SK-N-SH (cell line): ENCODE results near the gene CCDC116. TPM values are rescaled to one million over a fixed set of nuclear protein-coding genes. Genes with fewer than 3 reads are reported as not detected.
A peak's percentile ranks its signal among the peaks of the same experiment; 100 is the strongest.

Experiments
- CTCF ChIA-PET: fragments of 300-600, 350-600 bp; formaldehyde crosslinking; extraction: SDS; loops from one replicate; lab custom pipeline; 2021; lab: Yijun Ruan, JAX
- POLR2A ChIA-PET: fragments of 350-600 bp; sonication (Branson Sonifier 250); formaldehyde crosslinking; extraction: SDS; loops from one replicate; lab custom pipeline; 2020; ENCODE audit warnings: antibody characterized with exemption, inconsistent platforms; lab: Yijun Ruan, JAX
- DNase-seq: peaks from one replicate; pipeline ENCODE4 v3.0.0; 2012
- H2AFZ ChIP-seq: fragments of 200-600 bp; sonication (generic); 2 replicates; pipeline ENCODE4 v1.8.1; 2016; ENCODE audit warnings: antibody characterized with exemption, mild to moderate bottlenecking, low read depth
- H3F3A ChIP-seq: fragments of 200-600 bp; sonication (generic); replicated peaks from 2 replicates; pipeline ENCODE3; 2016; ENCODE audit warnings: antibody characterized with exemption, mild to moderate bottlenecking; ENCODE audit not compliant: insufficient read depth
- H3K27ac ChIP-seq, 2 experiments: fragments of 200-500 bp in 1 of 2; fragments of 200-600 bp in 1 of 2; sonication (Bioruptor generic) in 1 of 2; sonication (generic), shearing (Covaris generic) in 1 of 2; 2 replicates each; pipeline versions ENCODE4 v1.5.1 to v1.6.1; 2014 to 2016; ENCODE audit warnings: low read depth in 2 of 2, inconsistent platforms in 1 of 2, low read length in 1 of 2, mild to moderate bottlenecking in 1 of 2, mixed read lengths in 1 of 2
- H3K27me3 ChIP-seq: fragments of 200-600 bp; sonication (generic), shearing (Covaris generic); 2 replicates; pipeline ENCODE4 v1.6.1; 2016; ENCODE audit warnings: mixed run types; ENCODE audit not compliant: insufficient read depth
- H3K36me3 ChIP-seq, 2 experiments: fragments of 200-500 bp in 1 of 2; fragments of 200-600 bp in 1 of 2; sonication (Bioruptor generic) in 1 of 2; sonication (generic) in 1 of 2; replicated peaks in 1 of 2; 2 replicates each; pipeline versions ENCODE3 to v1.5.1; 2014 to 2016; ENCODE audit warnings: low read length in 1 of 2, mild to moderate bottlenecking in 1 of 2; ENCODE audit not compliant: insufficient read depth in 2 of 2, control insufficient read depth in 1 of 2
- H3K4me1 ChIP-seq, 2 experiments: fragments of 200-500 bp in 1 of 2; fragments of 200-600 bp in 1 of 2; sonication (Bioruptor generic) in 1 of 2; sonication (generic), shearing (Covaris generic) in 1 of 2; 2 replicates each; pipeline versions ENCODE4 v1.5.1 to v1.6.1; 2014 to 2016; ENCODE audit warnings: low read depth in 1 of 2, low read length in 1 of 2, mixed run types in 1 of 2; ENCODE audit not compliant: insufficient read depth in 2 of 2, control insufficient read depth in 1 of 2
- H3K4me2 ChIP-seq: fragments of 200-600 bp; sonication (generic), shearing (Covaris generic); 2 replicates; pipeline ENCODE4 v1.6.1; 2017; ENCODE audit warnings: mixed run types
- H3K4me3 ChIP-seq, 2 experiments: fragments of 200-500 bp in 1 of 2; fragments of 200-600 bp in 1 of 2; sonication (Bioruptor generic) in 1 of 2; sonication (generic), shearing (Covaris generic) in 1 of 2; 2 replicates each; pipeline versions ENCODE4 v1.5.1 to v1.8.1; 2014 to 2016; ENCODE audit warnings: low read depth in 2 of 2, inconsistent platforms in 1 of 2, low read length in 1 of 2, mild to moderate bottlenecking in 1 of 2, mixed read lengths in 1 of 2, moderate library complexity in 1 of 2
- H3K79me2 ChIP-seq: fragments of 200-600 bp; sonication (generic); 2 replicates; pipeline ENCODE4 v1.8.1; 2017; ENCODE audit warnings: mild to moderate bottlenecking; ENCODE audit not compliant: insufficient read depth
- H3K9ac ChIP-seq: fragments of 200-600 bp; sonication (generic); 2 replicates; pipeline ENCODE4 v1.6.1; 2017; ENCODE audit warnings: mixed run types
- H3K9me2 ChIP-seq: fragments of 200-600 bp; sonication (generic); 2 replicates; pipeline ENCODE4 v1.6.1; 2017; ENCODE audit warnings: mixed run types
- H3K9me3 ChIP-seq: fragments of 200-600 bp; sonication (generic); 2 replicates; pipeline ENCODE4 v1.6.1; 2017; ENCODE audit warnings: mixed run types, mild to moderate bottlenecking, moderate library complexity
- H4K20me1 ChIP-seq: fragments of 200-600 bp; sonication (generic); 2 replicates; pipeline ENCODE4 v1.6.1; 2017; ENCODE audit warnings: mild to moderate bottlenecking, mixed run types; ENCODE audit not compliant: insufficient read depth
- CTCF ChIP-seq: fragments of 200-600 bp; sonication (generic); IDR thresholded peaks from 2 replicates; pipeline ENCODE4 v1.6.1; 2017; ENCODE audit warnings: antibody characterized with exemption, mild to moderate bottlenecking, moderate library complexity
- GABPA ChIP-seq: IDR thresholded peaks from 2 replicates; pipeline ENCODE4 v1.4.0; 2012; ENCODE audit warnings: low read depth, mild to moderate bottlenecking
- JUND ChIP-seq: IDR thresholded peaks from 2 replicates; pipeline ENCODE4 v1.4.0; 2012
- NFIC ChIP-seq: IDR thresholded peaks from 2 replicates; pipeline ENCODE4 v1.4.0; 2012; ENCODE audit warnings: borderline replicate concordance
- NRF1 ChIP-seq: IDR thresholded peaks from 2 replicates; pipeline ENCODE4 v1.6.1; 2012; ENCODE audit warnings: low read depth, mild to moderate bottlenecking, low read length
- POLR2AphosphoS5 ChIP-seq: IDR thresholded peaks from 2 replicates; pipeline ENCODE4 v1.6.1; 2012; ENCODE audit warnings: low read depth, low read length
- REST ChIP-seq: IDR thresholded peaks from 2 replicates; pipeline ENCODE4 v1.6.1; 2012; ENCODE audit warnings: mild to moderate bottlenecking, low read depth, low read length, moderate library complexity
- RXRA ChIP-seq: IDR thresholded peaks from 2 replicates; pipeline ENCODE4 v1.4.0; 2012; ENCODE audit warnings: low read depth, mild to moderate bottlenecking, borderline replicate concordance
- WGBS: methylation state at CpG from one replicate; pipeline ENCODE4 v1.1.6; 2017; ENCODE audit warnings: low lambda C conversion rate; 5-methylcytosine and 5-hydroxymethylcytosine counted together
- polyA plus RNA-seq, 3 experiments: library from polyadenylated mRNA; depleted of rRNA; stranded (reverse); fragments of >200 nt; gene quantifications; 2 replicates each; pipeline ENCODE4 v1.2.3, GENCODE V29; 2012
- TF ChIP-seq, protein P1 (sequence below): IDR thresholded peaks from 2 replicates; pipeline ENCODE4 v1.4.0; 2012; ENCODE audit warnings: low read depth

The CCDC116 gene
- polyA plus RNA-seq, 1 of the 3 experiments (the other 2 are of a cell fraction), result 0.28 TPM

DNA sequence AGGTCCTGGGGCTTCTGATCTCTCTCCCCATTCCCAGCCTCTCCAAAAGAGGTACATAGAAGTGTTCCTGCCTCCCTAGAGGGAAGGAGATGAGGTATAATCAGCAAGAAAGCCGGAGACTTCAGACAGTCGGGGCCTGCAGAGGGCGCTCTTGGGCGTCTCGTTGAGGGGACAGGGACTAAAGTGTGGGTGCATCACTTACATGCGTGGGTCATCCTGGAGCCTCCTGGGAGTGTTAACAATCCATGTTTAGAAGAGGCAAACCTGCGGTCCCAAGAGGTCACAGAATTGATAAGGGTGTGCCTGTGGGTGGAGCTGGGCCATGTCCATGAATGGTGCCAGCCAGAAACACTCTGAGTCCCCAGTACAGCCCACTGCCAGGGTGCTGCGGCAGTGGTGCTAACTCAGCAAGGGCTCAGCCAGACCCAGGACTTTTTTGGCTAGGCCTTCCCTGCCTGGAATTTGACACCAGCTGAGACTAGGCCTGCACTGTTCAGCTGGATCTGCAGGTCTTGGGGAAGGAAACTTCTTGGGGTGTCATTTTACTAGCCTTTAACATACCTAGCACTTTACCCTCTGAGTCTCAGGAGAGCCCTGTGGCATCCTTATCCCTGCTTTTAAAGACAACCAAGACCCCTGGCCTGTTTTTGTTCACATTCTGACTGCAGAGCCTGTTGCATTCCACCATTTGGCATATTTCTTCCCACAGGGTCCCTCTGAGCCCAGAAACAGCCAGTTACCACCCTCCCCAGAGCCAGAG lies 8.3 kb upstream of the CCDC116 start:
- Histone ChIP-seq H3K9ac (no peak overlapping the region), H3K27me3 (no peaks in the 10 kb centered on the region), H2AFZ (no peak overlapping the region), H3K9me3 (no peaks in the 10 kb centered on the region), H3K4me3 (no peak overlapping the region), H3K79me2 (peaks cover 81% of the 10 kb centered on the region), H3K36me3 (peaks cover 11 to 36% of the 10 kb centered on the region in 2 experiments), H3K4me2 (no peak overlapping the region), H4K20me1 (peaks cover 88% of the 10 kb centered on the region), H3K9me2 (no peaks in the 10 kb centered on the region), H3F3A (peaks cover 23% of the 10 kb centered on the region), H3K27ac (no peak overlapping the region; a peak in 1 of 4 replicates), H3K4me1 (peaks cover 6 to 19% of the 10 kb centered on the region in 2 experiments; a peak in 1 of 4 replicates)
- DNase-seq, result peak; percentile 57
- WGBS, result 80% methylated on average over 8 of the region's 8 CpGs
- no peak for TF ChIP-seq GABPA
- peak; percentile 73 for TF ChIP-seq CTCF
- POLR2A ChIA-PET, result no interaction called here
- CTCF ChIA-PET, result interaction anchor here (0.6 to 11.2 kb wide), 10 partner anchors 11 to 586 kb away, joined by 3 to 145 read pairs (median 3); partner anchors contain the start of gene SDF2L1

DNA sequence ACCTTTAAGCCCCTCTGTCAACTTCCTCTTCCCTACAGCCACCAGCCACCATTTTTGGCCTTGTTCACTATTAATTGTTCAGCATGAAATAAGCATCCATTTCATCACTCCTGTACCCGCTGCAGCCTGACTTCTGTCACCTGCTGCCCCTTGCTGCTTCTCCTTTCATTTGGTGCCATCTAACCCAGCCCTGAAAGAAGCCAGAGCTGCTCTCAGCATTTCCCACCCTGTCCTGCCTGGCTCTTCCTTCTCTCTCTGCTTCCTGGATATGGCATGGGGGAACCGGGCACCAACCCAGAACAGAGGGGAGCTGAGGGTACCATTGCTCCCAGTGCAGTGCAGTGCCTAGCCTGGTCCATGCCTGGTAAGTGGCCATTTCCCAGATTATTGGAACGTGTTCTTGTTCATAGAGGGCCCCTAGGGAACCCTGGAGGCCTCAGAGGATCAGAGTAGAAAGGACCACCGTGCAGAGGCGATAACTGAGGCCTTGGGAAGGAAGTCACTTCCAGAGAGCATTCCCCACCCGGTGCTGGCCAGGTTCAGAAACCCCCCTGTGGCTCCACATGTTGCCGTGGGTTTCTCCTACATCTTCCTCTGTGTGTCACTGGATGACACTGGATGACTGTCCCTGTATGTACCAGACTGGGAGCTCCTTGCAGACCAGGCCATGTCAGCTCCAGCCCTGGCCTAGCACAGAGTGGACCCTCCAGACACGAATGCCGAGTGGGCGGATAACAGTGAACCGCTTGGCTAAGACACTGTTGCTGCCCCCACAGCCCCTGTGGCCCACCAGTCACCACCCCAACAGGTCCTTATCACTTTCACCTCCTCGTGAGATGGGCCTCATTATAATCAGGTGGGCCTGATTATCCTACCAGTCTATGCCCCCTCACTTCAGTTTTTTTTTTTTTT lies 7.4 kb upstream of the CCDC116 start:
- H3K4me3 ChIP-seq, result no peak overlapping the region
- peaks cover 80% of the 10 kb centered on the region for H4K20me1 ChIP-seq
- TF ChIP-seq JUND, result no peak
- TF ChIP-seq POLR2AphosphoS5, result peak; percentile 33; the same call in 1 of the 2 replicates
- TF ChIP-seq NRF1, result no peak
- no peak for TF ChIP-seq NFIC
- TF ChIP-seq RXRA, result no peak
- TF ChIP-seq, protein P1, sequence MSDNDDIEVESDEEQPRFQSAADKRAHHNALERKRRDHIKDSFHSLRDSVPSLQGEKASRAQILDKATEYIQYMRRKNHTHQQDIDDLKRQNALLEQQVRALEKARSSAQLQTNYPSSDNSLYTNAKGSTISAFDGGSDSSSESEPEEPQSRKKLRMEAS, result no peak
- no peak for TF ChIP-seq REST
- POLR2A ChIA-PET, result no interaction called here
- no peaks in the 10 kb centered on the region for H3K9me3 ChIP-seq
- H2AFZ ChIP-seq, result no peak overlapping the region
- peaks cover 11 to 36% of the 10 kb centered on the region in 2 experiments for H3K36me3 ChIP-seq
- DNase-seq, result no peak
- H3K9ac ChIP-seq, result no peak overlapping the region
- H3K27me3 ChIP-seq, result no peaks in the 10 kb centered on the region
- H3K4me1 ChIP-seq, result peaks cover 6 to 19% of the 10 kb centered on the region in 2 experiments; a peak in 1 of 4 replicates
- no peaks in the 10 kb centered on the region for H3K9me2 ChIP-seq
- no peak overlapping the region; a peak in 1 of 4 replicates for H3K27ac ChIP-seq
- CTCF ChIA-PET, result interaction anchor here (0.6 to 11.2 kb wide), 11 partner anchors 11 to 587 kb away, joined by 3 to 145 read pairs (median 3); partner anchors contain the start of gene SDF2L1
- H3F3A ChIP-seq, result peaks cover 23% of the 10 kb centered on the region
- no peak overlapping the region for H3K4me2 ChIP-seq
- WGBS, result 88% methylated on average over 8 of the region's 12 CpGs
- H3K79me2 ChIP-seq, result peaks cover 77% of the 10 kb centered on the region
